DMS153 treated with DMSO at 0.1 percent for 48 hours (cell line): ENCODE measurements around the gene PTPRE.

Experiments
- DNase-seq: peaks from one replicate; lab custom pipeline; 2025; ENCODE audit not compliant: unreplicated experiment; lab: John Stamatoyannopoulos, UW

Gene PTPRE

DNA sequence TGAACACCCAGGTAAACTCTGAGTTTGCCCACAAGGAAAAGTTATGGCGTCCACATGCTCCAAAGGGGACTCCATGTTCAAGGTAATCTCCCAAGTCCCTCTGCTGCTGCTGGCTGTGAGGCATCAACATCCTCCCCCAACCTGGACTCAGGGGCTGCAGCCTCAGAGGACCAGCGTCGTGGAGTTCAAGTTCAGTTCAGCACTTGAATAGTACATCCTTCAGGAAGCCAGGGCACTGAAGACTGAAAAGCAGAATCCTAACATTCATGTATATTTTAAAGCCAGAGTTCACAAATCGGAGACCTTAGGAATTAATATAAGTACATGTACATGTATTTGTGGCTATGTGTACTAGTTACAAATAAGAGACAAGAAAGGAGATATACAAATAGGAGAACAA lies 90.4 kb downstream of the PTPRE start:
- no peak for DNase-seq

DNA sequence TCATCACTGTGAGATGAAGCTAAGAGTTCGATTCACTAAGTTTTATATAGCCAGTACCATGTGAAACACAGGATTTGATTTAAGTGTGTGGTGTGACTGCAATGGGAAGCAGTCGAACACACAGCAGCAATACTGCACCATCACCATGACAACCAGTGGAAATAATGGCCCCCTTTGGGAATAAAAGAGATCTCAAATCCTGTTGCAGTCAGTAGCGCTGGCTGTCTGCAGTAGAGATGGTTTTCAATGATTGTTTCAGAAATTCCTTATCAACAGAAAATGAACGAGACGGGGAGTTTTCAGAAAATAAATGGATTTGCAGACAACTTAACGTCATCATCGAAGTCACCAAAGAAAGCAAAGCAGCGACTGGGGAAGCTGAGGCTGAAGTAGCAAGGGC lies 91.0 kb downstream of the PTPRE start:
- no peak for DNase-seq

DNA sequence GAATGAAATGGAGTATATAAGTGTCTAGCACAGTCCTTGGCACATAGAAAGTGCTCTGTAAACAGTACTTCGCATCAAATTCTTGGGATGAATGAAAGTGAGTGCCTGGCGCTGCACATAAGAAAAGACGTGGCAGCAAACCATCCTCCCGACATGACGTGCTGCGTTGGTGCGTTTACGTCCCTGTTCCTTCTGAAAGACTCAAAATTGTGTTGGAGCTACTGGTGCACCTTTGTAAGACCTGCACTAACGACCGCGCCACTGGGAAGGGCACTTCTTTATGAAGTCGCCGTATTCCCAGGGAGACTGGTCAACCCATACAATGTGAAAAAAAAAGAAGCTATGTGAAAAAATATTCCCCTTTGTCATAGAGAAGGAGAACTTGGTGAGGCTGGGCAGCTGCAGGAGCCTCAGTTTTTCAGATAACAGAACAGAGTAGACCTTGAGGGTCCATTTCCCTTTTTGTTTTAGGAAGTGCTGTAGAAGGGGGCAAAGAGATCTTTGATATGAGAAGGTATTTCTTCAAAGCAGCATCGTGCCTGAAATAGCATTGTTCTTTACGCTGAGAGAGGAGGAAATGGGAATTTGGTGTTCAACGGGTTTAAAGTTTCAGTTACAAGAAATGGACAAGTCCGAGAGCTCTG lies 91.7 kb downstream of the PTPRE start:
- DNase-seq, result no peak

GRCh38 chr10:127999297-128000129 lies 92.6 kb downstream of the PTPRE start:
- DNase-seq, result no peak

DNA sequence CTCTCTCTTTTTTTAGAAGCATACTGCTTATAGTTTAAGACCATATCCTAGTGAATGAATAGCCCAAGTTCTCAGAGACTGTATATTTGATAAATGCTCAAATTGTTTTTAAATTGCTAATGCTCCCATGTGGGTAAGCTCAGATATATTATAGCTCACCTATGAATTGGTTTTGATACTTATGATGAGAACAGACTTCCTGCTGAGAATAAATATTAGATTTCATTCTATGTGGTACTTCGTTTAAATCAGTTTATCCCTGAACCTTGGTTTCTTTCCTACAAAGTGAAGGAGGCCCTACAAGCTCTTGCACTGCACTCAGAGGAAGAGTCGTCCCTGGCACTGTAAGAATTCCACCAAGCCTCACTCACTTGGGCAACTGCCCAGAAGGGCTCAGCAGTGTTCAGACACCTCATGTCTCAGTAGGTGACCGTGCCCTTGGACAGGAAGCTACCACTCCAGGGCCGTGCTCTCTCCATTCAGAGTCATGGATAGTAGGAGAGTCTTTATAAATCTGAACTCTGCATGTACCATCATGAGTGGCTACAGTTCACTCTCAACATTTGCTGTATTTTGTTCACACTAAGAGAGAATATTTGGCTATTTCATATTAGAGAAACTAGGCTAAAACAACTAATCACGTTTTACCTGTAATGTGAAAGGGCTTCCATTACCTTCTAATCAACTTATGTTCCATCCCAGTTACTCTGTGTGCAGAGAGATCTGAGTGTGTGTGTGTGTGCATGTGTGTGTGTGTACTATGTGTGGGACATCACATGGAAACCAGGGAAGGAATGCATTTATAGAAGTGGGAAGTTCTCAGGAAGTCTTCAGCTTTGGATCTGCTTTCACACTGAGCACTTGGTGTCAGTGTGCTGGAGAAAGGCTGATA lies 93.8 kb downstream of the PTPRE start:
- DNase-seq, result no peak

DNA sequence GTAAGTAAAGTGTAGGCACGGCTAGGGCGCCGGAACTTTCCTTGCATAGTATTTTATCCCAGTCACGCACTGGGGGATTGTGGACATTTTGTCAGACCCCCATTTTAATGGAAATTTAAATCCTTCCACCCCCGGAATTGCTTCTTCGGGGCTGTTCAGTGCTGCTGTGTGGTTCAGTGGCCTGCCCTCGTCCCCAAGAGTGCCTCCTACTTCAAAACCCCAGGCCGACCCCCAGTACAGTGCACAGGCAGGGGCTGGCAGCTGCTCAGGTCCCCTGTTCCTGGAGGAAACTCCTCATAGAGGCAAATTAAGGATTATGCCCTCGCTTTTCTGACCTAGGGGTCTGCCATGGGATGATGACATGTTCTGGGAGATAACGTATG lies 94.5 kb downstream of the PTPRE start:
- DNase-seq, result no peak

GRCh38 chr10:128001849-128002248 lies 94.9 kb downstream of the PTPRE start:
- no peak for DNase-seq

- DNase-seq, result no peak
These were observed 96.6 kb downstream of the PTPRE start for GRCh38 chr10:128003521-128003920.

- DNase-seq, result no peak
These were observed 99.0 kb downstream of the PTPRE start for GRCh38 chr10:128005858-128006257.

DNA sequence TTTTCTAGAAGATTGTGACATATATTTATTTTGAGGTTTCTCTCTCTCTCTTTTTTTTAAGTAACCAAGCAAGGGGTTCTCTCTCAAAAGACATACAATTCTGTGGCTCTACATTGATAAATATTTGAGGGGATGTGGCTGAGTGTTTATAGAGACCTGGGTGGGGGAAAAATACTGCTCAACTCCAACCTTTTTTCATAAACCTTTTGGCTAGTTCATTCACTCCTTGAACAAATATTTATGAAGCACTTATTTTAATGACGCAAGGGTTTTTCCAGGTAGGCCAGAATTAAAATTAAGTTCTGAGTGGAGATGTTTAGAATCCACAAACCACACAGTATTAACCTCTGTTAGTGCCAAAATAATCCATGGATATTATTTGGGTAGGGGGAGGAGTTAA lies 100.2 kb downstream of the PTPRE start:
- no peak for DNase-seq

- DNase-seq, result no peak
These were observed 101.1 kb downstream of the PTPRE start for GRCh38 chr10:128007971-128008370.

- DNase-seq, result no peak
These were observed 101.8 kb downstream of the PTPRE start for GRCh38 chr10:128008521-128009250.

DNA sequence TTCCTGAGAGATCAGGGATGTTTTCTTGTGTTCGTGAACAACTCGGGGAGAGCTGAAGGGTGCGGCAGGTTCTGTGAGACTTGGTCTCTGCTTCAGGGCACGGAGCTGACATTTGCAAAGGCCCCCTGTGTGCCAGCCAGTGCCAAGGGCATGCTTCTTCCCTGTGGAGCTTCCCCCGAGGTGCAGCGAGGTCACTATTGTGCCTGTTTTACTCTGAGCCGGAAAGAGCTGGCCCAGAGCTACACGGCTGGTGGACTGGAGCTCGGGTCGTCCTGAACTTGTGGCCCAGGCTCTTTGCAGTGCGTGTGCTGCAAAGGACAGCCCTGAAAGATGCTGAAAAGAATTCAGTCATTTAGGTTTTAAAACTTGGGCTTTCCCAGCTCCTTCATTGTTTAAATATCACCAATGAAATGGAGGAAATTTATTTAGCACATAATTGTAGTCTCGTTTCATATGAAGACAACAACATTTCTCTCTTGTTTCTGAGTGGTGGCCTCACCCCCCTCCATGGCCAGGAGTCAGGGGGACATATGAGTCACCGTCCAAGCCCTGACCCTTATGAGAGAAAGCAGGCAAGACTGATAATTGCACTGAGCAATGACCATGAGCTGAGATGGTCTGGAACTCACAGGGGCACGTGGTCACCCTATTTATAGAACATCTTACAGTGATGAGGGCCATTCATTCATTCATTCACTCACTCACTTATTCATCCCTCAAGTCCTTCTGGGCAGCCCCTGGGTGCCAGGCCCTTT lies 102.6 kb downstream of the PTPRE start:
- no peak for DNase-seq

- peak; percentile 47 for DNase-seq
These were observed 104.4 kb downstream of the PTPRE start for GRCh38 chr10:128011059-128011979.

DNA sequence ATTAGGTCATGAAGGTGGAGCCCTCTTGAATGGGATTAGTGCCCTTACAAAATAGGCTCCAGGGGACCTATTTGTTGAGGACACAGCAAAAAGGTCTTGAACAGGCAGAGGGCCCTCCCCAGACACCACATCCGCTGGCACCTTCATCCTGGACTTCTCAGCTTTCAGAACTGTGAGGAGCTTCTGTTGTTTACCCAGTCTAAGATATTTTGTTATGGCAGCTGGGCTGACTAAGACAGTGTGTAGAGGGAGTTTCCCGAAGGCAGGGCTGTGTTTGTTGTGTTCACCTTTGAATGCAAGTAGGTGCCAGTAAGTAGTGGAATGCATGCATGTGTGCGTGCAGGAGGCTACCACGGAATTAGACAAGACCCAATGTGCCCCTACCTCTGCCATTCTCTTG lies 106.7 kb downstream of the PTPRE start:
- no peak for DNase-seq

DNA sequence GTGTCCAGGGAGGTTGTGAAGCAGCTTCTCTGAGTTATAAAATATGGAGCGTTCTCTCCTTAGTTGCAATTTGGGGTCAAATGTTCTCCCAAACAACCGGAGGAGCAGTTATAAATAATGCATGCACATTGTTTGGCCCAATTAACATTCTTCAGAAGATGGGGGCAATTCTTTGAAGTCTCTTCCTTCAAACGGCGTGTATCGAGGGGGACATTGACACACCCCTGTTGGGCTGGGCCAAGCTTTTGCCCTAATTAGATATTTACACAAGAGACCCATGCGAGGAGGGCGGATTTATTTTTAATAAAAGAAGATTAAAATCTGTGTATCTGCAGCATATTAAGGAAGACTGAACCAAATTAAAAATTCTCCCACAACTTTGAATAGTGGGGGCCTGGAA lies 107.3 kb downstream of the PTPRE start:
- DNase-seq, result no peak

DNA sequence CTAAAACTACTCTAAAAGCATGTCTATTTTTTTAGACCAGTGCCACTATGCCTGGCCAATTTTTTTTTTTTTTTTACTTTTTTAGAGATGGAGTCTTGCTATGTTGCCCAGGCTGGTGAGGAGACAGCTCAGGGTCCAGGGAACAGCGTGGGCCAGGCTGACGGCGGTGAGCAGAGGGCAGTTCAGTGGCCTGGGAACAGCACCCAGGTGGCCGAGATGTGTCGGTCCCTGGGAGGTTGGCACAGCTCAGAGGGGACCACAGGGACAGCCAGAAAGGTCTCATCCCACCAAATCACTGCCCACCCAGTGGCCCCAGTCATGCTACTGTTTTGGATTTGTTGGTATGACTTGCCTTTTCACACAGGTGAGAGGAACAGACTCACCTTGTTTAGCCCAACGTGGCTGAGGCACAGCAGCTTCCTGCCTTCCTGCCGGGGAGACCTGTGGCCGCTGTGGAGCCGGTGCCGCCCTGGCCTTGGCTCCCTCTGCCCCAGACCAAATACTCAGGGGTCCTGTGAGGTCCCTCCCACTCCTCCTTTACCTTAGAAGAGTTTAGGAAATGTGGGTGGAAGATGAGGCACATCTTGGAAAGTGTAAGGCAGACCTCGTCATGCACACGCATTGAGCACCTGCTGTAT lies 109.6 kb downstream of the PTPRE start:
- DNase-seq, result no peak

DNA sequence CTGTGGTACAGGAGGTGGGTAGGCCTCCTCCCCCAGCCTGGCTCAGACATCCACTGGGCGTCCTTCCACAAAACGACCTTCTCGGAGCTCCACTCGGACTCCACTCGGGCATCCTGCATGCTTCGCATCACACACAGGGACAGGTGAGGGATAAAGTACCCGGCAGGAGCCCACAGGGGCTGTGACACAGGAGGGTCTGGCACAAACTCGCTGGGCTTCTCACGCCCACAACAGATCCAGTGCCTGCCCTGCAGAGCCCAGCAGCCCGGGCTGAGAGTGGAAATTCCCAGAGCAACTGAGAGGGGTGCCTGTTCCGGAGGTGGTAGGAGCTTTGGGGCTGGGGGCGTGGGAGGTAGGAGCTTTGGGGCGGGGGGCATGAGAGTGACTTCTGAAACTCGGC lies 110.9 kb downstream of the PTPRE start:
- DNase-seq, result no peak

DNA sequence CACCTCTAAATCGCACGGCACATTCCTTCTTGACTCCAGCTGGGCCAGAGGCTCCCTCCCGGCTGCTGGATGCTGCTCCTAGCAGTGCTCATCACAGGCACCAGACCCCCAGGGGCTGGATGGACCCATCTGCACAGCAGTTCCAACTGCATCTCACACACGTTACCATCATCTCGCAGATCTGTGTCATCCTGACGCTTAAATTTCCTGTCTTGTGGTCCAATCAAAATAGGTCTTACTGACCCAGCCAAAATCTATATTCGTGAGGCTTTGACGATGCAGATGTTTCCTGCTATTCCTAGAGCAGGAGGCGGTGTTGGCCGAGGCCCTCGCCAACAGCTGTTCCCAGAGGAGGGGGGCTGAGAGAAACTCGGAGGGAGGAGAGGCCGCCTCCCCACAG lies 111.3 kb downstream of the PTPRE start:
- no peak for DNase-seq
